ENCODE results near the gene CYTH2.

GRCh38 chr19:48509467-48510194 lies 40.5 kb downstream of the CYTH2 start:
- TF ChIP-seq CTCF (IDR thresholded peaks at IDR 0.05; ENCODE audit: insufficient read depth, low read length, poor library complexity, severe bottlenecking) (no peak), EZH2phosphoT487 (conservative IDR thresholded peaks at IDR 0.05; ENCODE audit: low read length) (no peak)
